Stomach (tissue), 4 donors: ENCODE data around the gene CDC14B.

Experiments used
- POLR2A ChIP-seq, 4 donors: fragments of 450-650 bp; IDR thresholded peaks; one replicate each; pipeline ENCODE4 v1.6.1; 2016; ENCODE audit warnings: antibody characterized with exemption in 4 of 4, control low read depth in 2 of 4, mild to moderate bottlenecking in 1 of 4, moderate library complexity in 1 of 4
- TF ChIP-seq, protein P1 (sequence below), 7 experiments: fragments of 450-650 bp in 4 of 7; fragments of 200-600 bp in 3 of 7; sonication (generic) in 3 of 7; IDR thresholded peaks; one replicate each; pipeline ENCODE4 v1.5.1; 2016 to 2019; ENCODE audit warnings: antibody characterized with exemption in 7 of 7, control low read depth in 2 of 7, mild to moderate bottlenecking in 1 of 7

DNA sequence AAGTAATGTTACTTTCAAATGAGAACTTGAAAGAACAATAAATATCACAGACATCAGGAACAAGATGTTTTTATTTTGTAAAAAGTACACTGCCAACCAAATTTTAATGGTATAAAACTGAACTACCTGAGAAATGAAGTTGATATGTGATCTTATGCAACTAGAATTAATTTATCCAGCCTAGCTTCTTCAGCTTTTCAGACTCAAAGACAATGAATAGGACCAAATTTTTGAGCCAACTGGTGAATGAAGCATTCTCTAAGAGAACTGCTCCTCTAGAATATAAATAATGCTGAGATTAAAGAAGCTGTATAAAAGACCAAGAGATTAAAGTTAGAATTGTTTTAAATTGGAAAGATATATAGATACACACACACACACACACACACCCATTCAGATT lies 9.9 kb downstream of the CDC14B start:
- TF ChIP-seq POLR2A (IDR thresholded peaks at IDR 0.05): no peak
- TF ChIP-seq, protein P1, sequence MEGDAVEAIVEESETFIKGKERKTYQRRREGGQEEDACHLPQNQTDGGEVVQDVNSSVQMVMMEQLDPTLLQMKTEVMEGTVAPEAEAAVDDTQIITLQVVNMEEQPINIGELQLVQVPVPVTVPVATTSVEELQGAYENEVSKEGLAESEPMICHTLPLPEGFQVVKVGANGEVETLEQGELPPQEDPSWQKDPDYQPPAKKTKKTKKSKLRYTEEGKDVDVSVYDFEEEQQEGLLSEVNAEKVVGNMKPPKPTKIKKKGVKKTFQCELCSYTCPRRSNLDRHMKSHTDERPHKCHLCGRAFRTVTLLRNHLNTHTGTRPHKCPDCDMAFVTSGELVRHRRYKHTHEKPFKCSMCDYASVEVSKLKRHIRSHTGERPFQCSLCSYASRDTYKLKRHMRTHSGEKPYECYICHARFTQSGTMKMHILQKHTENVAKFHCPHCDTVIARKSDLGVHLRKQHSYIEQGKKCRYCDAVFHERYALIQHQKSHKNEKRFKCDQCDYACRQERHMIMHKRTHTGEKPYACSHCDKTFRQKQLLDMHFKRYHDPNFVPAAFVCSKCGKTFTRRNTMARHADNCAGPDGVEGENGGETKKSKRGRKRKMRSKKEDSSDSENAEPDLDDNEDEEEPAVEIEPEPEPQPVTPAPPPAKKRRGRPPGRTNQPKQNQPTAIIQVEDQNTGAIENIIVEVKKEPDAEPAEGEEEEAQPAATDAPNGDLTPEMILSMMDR (IDR thresholded peaks at IDR 0.05): no peak
